ENCODE data around the gene CST9. TPM values are rescaled to one million over a fixed set of nuclear protein-coding genes. Genes with fewer than 3 reads are reported as not detected.
"Not testable (repeated sequence)": the region's sequence is repeated elsewhere in the genome, so short reads cannot be mapped to it uniquely, and the experiment has no call there.

Gene CST9
- total and polyA plus RNA-seq, 7 experiments from 2014 or later, result not detected

DNA sequence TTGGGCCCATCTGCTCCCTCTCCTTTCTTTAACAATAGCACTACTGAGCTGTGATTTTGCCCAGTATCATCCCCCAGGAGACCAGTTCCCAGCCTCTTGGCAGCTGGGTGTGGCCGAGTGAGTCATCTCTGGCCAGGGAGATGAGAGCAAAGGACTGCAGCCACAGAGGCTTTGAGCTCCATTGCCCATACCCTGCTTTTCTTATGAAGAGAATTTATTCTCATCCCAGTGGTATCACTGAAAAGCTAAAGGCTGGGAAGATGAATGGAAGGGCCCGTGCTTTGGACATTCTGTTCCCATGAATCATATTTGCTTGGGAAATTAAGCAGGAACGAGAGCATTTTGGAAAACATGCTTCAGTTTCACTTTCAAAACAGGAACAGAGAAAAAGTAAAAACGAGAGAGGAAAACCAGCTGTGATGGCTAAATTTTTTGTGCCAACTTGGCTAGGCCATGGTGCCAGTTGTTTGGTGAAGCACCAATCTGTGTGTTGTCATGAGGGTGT lies 17.2 kb upstream of the CST9 start:
- Mint-ChIP-seq H3K27ac (no peak overlapping the region), H3K4me3 (peak overlapping the region in 1 of 10 donors; percentile 40), H3K36me3 (no peaks in the 10 kb centered on the region), H3K9me3 (peaks cover 0 to 6% (median 0%) of the 10 kb centered on the region in 11 donors), H3K27me3 (peaks cover 10 to 47% (median 19%) of the 10 kb centered on the region in 5 donors), H3K4me1 (peaks cover 0 to 4% (median 0%) of the 10 kb centered on the region in 7 donors)
- DNase-seq (no peak), ATAC-seq (peak; percentile 60)
- intact Hi-C loops (cut with micrococcal nuclease), result no loop called here
- H3K27me3 ChIP-seq (ENCODE audit: control insufficient read depth in 2 of 2, insufficient read depth in 2 of 2, low read length in 2 of 2), result no peaks in the 10 kb centered on the region
- H3K4me1 ChIP-seq (ENCODE audit: control insufficient read depth in 2 of 2, insufficient read depth in 2 of 2, low read length in 2 of 2), result no peaks in the 10 kb centered on the region
- no peaks in the 10 kb centered on the region for H3K9me3 ChIP-seq (ENCODE audit: control insufficient read depth in 2 of 3, low read length in 3 of 3)
- ChIA-PET CTCF (no interaction called here), POLR2A (no interaction called here)
- H3K27ac ChIP-seq (ENCODE audit: low read depth, low read length), result no peak overlapping the region
- H3K4me3 ChIP-seq (ENCODE audit: low read length), result no peak overlapping the region
- H3K36me3 ChIP-seq (ENCODE audit: control insufficient read depth in 2 of 3, insufficient read depth in 3 of 3, low read length in 3 of 3), result no peaks in the 10 kb centered on the region

DNA sequence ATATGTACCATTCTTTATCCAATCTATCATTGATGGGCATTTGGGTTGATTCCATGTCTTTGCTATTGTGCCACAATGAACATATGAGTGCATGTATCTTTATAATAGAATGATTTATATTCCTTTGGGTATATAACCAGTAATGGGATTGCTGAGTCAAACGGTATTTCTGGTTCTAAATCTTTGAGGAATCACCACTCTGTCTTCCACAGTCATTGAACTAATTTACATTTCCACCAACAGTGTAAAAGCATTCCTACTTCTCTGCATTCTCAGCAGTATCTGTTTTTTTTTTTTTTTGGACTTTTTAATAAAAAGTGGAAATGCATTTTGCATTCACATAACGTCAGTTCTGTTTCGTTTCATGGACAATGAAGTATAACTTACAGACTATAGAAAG lies 16.7 kb upstream of the CST9 start:
- intact Hi-C loops (cut with micrococcal nuclease); ATAC-seq; DNase-seq; H3K4me1 ChIP-seq (ENCODE audit: control insufficient read depth in 2 of 2, insufficient read depth in 2 of 2, low read length in 2 of 2); H3K9me3 ChIP-seq (ENCODE audit: control insufficient read depth in 2 of 3, low read length in 3 of 3); H3K4me3 ChIP-seq (ENCODE audit: low read length); H3K4me1 Mint-ChIP-seq; H3K4me3 Mint-ChIP-seq; POLR2A ChIA-PET; H3K27me3 ChIP-seq (ENCODE audit: control insufficient read depth in 2 of 2, insufficient read depth in 2 of 2, low read length in 2 of 2); H3K36me3 ChIP-seq (ENCODE audit: control insufficient read depth in 2 of 3, insufficient read depth in 3 of 3, low read length in 3 of 3); H3K27ac ChIP-seq (ENCODE audit: low read depth, low read length); H3K9me3 Mint-ChIP-seq; CTCF ChIA-PET; H3K27ac Mint-ChIP-seq; H3K36me3 Mint-ChIP-seq: not testable (repeated sequence)
- H3K27me3 Mint-ChIP-seq, result peaks cover 10 to 47% (median 20%) of the 10 kb centered on the region in 5 donors

DNA sequence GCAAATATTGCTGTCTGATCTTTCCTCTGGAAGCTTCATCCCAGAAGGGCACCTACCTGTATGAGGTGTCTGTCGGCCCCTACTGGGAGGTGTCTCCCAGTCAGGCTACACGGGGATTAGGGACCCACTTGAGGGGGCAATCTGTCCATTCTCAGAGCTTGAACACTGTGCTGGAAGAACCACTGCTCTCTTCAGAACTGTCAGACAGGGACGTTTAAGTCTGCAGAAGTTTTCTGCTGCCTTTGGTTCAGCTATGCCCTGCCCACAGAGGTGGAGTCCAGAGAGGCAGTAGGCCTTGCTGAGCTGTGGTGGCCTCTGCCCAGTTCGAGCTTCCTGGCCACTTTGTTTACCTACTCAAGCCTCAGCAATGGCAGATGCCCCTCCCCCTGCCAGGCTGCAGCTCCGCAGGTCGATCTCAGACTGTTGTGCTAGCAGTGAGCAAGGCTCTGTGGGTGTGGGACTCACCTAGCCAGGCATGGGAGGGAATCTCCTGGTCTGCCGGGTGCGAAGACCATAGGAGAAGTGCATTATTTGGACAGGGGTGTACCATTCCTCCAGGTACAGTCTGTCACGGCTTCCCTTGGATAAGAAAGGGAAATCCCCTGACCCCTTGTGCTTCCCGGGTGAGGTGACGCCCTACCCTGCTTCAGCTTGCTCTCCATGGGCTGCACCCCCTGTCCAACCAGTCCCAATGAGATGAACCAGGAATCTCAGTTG lies 15.1 kb upstream of the CST9 start:
- DNase-seq; H3K4me3 ChIP-seq (ENCODE audit: low read length); H3K27me3 ChIP-seq (ENCODE audit: control insufficient read depth in 2 of 2, insufficient read depth in 2 of 2, low read length in 2 of 2); H3K4me1 ChIP-seq (ENCODE audit: control insufficient read depth in 2 of 2, insufficient read depth in 2 of 2, low read length in 2 of 2); intact Hi-C loops (cut with micrococcal nuclease); POLR2A ChIA-PET; CTCF ChIA-PET; H3K27ac ChIP-seq (ENCODE audit: low read depth, low read length); H3K27ac Mint-ChIP-seq; H3K4me1 Mint-ChIP-seq; H3K36me3 ChIP-seq (ENCODE audit: control insufficient read depth in 2 of 3, insufficient read depth in 3 of 3, low read length in 3 of 3); H3K36me3 Mint-ChIP-seq; H3K4me3 Mint-ChIP-seq; ATAC-seq; H3K9me3 Mint-ChIP-seq; H3K9me3 ChIP-seq (ENCODE audit: control insufficient read depth in 2 of 3, low read length in 3 of 3): not testable (repeated sequence)
- H3K27me3 Mint-ChIP-seq, result peaks cover 10 to 47% (median 22%) of the 10 kb centered on the region in 5 donors

DNA sequence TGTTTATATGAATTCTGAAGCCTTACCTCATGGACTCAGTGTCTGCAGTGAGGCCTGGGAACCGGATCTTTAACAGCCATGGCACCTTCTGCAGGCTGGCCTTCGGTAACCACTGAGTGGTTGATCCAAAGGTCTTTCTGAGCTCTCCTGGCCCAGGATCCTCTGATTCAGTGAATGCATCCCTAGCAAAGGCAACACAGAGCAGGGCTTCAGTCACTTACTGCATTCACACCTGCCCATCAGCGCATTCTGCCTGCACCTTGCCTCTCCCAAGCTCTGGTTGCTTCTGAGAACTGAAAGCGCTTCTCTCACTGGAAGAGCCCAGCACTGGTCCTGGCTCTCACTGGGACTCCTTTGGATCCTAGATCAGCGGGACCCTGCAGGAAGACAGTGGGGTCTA lies 8.4 kb upstream of the CST9 start:
- no peak for DNase-seq
- intact Hi-C loops (cut with micrococcal nuclease), result no loop called here

DNA sequence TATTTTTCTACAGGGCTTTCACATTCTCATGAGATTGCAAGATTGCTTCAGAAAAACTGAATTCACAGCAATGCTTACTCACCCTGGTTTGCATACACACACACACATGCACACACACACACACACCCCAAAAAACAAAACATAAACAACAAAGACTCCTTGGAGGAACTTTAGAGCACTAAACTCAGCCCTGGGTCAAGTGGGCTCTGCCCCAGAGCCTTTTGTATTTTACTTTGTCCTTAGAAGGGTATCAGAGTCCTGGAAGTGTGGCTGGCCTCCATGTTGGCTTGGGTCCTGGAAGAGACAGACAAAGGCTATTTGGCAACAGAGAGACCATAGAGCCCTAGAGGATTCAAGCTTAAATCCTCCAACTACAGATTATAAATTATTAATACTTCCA lies 8.0 kb upstream of the CST9 start:
- Mint-ChIP-seq H3K4me3 (no peak overlapping the region), H3K4me1 (no peaks in the 10 kb centered on the region), H3K27me3 (peaks cover 6 to 16% (median 6%) of the 10 kb centered on the region in 5 donors), H3K27ac (no peak overlapping the region), H3K9me3 (peaks cover 0 to 6% (median 0%) of the 10 kb centered on the region in 11 donors), H3K36me3 (no peaks in the 10 kb centered on the region)
- Histone ChIP-seq H3K4me1 (ENCODE audit: control insufficient read depth in 2 of 2, insufficient read depth in 2 of 2, low read length in 2 of 2) (no peaks in the 10 kb centered on the region), H3K27ac (ENCODE audit: low read depth, low read length) (no peak overlapping the region), H3K9me3 (ENCODE audit: control insufficient read depth in 2 of 3, low read length in 3 of 3) (no peaks in the 10 kb centered on the region), H3K36me3 (ENCODE audit: control insufficient read depth in 2 of 3, insufficient read depth in 3 of 3, low read length in 3 of 3) (no peaks in the 10 kb centered on the region), H3K4me3 (ENCODE audit: low read length) (no peak overlapping the region), H3K27me3 (ENCODE audit: control insufficient read depth in 2 of 2, insufficient read depth in 2 of 2, low read length in 2 of 2) (peaks cover 0 to 3% of the 10 kb centered on the region in 2 donors)
- DNase-seq (no peak), ATAC-seq (no peak)
- intact Hi-C loops (cut with micrococcal nuclease), result no loop called here
- CTCF ChIA-PET, result no interaction called here
- POLR2A ChIA-PET, result no interaction called here

More for the DNA sequence above, 8.4 kb upstream of the CST9 start:
- ATAC-seq, result no peak
- H3K27ac ChIP-seq (ENCODE audit: low read depth, low read length), result no peak overlapping the region
- H3K27me3 ChIP-seq (ENCODE audit: control insufficient read depth in 2 of 2, insufficient read depth in 2 of 2, low read length in 2 of 2), result peaks cover 0 to 3% of the 10 kb centered on the region in 2 donors
- ChIA-PET POLR2A (no interaction called here), CTCF (no interaction called here)
- no peak overlapping the region for H3K27ac Mint-ChIP-seq
- no peaks in the 10 kb centered on the region for H3K4me1 Mint-ChIP-seq
- H3K9me3 ChIP-seq (ENCODE audit: control insufficient read depth in 2 of 3, low read length in 3 of 3), result no peaks in the 10 kb centered on the region
- no peaks in the 10 kb centered on the region for H3K36me3 Mint-ChIP-seq
- no peak overlapping the region for H3K4me3 ChIP-seq (ENCODE audit: low read length)
- H3K27me3 Mint-ChIP-seq, result peaks cover 7 to 21% (median 8%) of the 10 kb centered on the region in 5 donors
- H3K4me3 Mint-ChIP-seq, result no peak overlapping the region
- H3K4me1 ChIP-seq (ENCODE audit: control insufficient read depth in 2 of 2, insufficient read depth in 2 of 2, low read length in 2 of 2), result no peaks in the 10 kb centered on the region
- no peaks in the 10 kb centered on the region for H3K36me3 ChIP-seq (ENCODE audit: control insufficient read depth in 2 of 3, insufficient read depth in 3 of 3, low read length in 3 of 3)
- H3K9me3 Mint-ChIP-seq, result peaks cover 0 to 6% (median 0%) of the 10 kb centered on the region in 11 donors

DNA sequence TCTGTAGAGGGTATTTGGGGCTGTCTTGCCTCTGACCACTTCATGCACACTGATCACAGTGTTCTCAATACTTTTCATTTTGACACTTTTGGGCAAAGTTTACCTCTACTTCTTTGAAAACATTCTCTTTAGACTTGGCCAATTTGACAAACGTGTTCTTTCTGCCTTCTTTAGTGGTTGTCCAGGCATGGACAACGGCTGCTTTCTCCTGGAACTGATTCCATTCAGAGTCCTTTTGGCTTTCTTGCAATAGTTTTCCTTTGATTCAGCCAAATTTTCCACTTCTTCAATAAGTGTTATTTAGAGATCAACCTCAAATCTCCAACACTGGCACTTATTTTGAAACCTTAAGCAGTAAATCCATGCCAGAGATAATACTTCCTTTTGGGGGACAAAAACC lies 6.7 kb upstream of the CST9 start:
- H3K27me3 Mint-ChIP-seq, result peaks cover 0 to 8% (median 0%) of the 10 kb centered on the region in 5 donors
- POLR2A ChIA-PET, result no interaction called here
- peaks cover 0 to 6% (median 0%) of the 10 kb centered on the region in 11 donors for H3K9me3 Mint-ChIP-seq
- H3K9me3 ChIP-seq (ENCODE audit: control insufficient read depth in 2 of 3, low read length in 3 of 3), result no peaks in the 10 kb centered on the region
- H3K4me1 ChIP-seq (ENCODE audit: control insufficient read depth in 2 of 2, insufficient read depth in 2 of 2, low read length in 2 of 2), result no peaks in the 10 kb centered on the region
- no peak overlapping the region for H3K4me3 Mint-ChIP-seq
- H3K27me3 ChIP-seq (ENCODE audit: control insufficient read depth in 2 of 2, insufficient read depth in 2 of 2, low read length in 2 of 2), result peaks cover 0 to 3% of the 10 kb centered on the region in 2 donors
- no peak overlapping the region for H3K27ac Mint-ChIP-seq
- DNase-seq (no peak), ATAC-seq (no peak)
- no peaks in the 10 kb centered on the region for H3K36me3 Mint-ChIP-seq
- no peaks in the 10 kb centered on the region for H3K4me1 Mint-ChIP-seq
- CTCF ChIA-PET, result no interaction called here
- no peaks in the 10 kb centered on the region for H3K36me3 ChIP-seq (ENCODE audit: control insufficient read depth in 2 of 3, insufficient read depth in 3 of 3, low read length in 3 of 3)
- H3K4me3 ChIP-seq (ENCODE audit: low read length), result no peak overlapping the region
- intact Hi-C loops (cut with micrococcal nuclease), result no loop called here
- H3K27ac ChIP-seq (ENCODE audit: low read depth, low read length), result no peak overlapping the region

DNA sequence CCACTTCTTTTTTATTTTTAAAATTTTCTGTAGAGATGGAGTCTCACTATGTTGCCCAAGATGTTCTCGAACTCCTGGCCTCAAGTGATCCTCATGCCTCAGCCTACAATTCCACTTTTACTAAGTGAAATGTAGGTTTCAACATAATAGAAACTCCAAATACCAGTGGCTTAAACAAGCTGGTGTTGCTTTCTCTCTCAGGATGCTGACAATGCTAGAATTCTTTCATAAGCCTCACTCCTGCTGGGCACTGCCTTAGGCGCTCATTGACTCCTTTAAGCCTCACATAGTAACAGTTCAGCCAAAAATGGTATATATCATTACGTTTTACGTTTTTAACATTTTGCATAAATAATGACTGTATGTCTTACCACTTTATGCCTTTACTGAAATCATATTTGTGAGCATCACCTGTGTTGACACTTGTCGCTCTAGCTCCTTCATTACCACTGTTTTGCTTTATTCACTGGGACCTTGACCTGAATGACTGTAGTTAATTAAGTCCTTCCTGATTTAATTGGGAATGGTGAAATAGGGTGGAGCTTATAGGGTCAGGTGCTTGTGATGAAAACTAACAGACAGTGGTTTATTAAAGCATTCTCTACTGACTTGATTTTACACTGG lies 3.9 kb upstream of the CST9 start:
- H3K4me1 Mint-ChIP-seq, result peaks cover 0 to 4% (median 0%) of the 10 kb centered on the region in 7 donors
- peaks cover 0 to 8% (median 4%) of the 10 kb centered on the region in 5 donors for H3K27me3 Mint-ChIP-seq
- no peak overlapping the region for H3K27ac Mint-ChIP-seq
- POLR2A ChIA-PET, result no interaction called here
- DNase-seq (no peak), ATAC-seq (no peak)
- H3K4me3 Mint-ChIP-seq, result no peak overlapping the region
- H3K9me3 Mint-ChIP-seq, result no peaks in the 10 kb centered on the region
- CTCF ChIA-PET, result no interaction called here
- H3K27me3 ChIP-seq (ENCODE audit: control insufficient read depth in 2 of 2, insufficient read depth in 2 of 2, low read length in 2 of 2), result no peaks in the 10 kb centered on the region
- no peaks in the 10 kb centered on the region for H3K9me3 ChIP-seq (ENCODE audit: control insufficient read depth in 2 of 3, low read length in 3 of 3)
- no peaks in the 10 kb centered on the region for H3K4me1 ChIP-seq (ENCODE audit: control insufficient read depth in 2 of 2, insufficient read depth in 2 of 2, low read length in 2 of 2)
- intact Hi-C loops (cut with micrococcal nuclease), result loop anchor here in 1 of 2 donors (10.0 kb wide), 1 partner anchor 915 kb away; no protein-coding TSS in a partner anchor
- H3K36me3 Mint-ChIP-seq, result no peaks in the 10 kb centered on the region
- no peak overlapping the region for H3K27ac ChIP-seq (ENCODE audit: low read depth, low read length)
- H3K36me3 ChIP-seq (ENCODE audit: control insufficient read depth in 2 of 3, insufficient read depth in 3 of 3, low read length in 3 of 3), result no peaks in the 10 kb centered on the region
- H3K4me3 ChIP-seq (ENCODE audit: low read length), result no peak overlapping the region

Data from naive thymus-derived CD4-positive, alpha-beta T cell (primary cell).